Endothelial cell of umbilical vein (primary cell): ENCODE data around the gene PRKAR1B.

Experiments used
- POLR2A ChIP-seq: IDR thresholded peaks from 2 replicates; pipeline ENCODE4 v1.6.1; 2012; ENCODE audit warnings: low read depth, mild to moderate bottlenecking, control low read depth, low read length
- POLR2AphosphoS5 ChIP-seq: IDR thresholded peaks from 2 replicates; pipeline ENCODE4 v1.6.1; 2012; ENCODE audit warnings: low read depth, mild to moderate bottlenecking, control low read depth, low read length, moderate library complexity; ENCODE audit not compliant: insufficient read depth
- TF ChIP-seq, protein P1 (sequence below), 2 donors: IDR thresholded peaks; 1 replicate in 1 of 2; 2 replicates in 1 of 2; pipeline ENCODE4 v1.5.1; 2011; ENCODE audit warnings: low read length in 2 of 2, mild to moderate bottlenecking in 2 of 2, moderate library complexity in 2 of 2, control low read depth in 1 of 2, inconsistent platforms in 1 of 2, low read depth in 1 of 2; ENCODE audit not compliant: insufficient read depth in 1 of 2; ENCODE audit errors: extremely low read depth in 1 of 2

DNA sequence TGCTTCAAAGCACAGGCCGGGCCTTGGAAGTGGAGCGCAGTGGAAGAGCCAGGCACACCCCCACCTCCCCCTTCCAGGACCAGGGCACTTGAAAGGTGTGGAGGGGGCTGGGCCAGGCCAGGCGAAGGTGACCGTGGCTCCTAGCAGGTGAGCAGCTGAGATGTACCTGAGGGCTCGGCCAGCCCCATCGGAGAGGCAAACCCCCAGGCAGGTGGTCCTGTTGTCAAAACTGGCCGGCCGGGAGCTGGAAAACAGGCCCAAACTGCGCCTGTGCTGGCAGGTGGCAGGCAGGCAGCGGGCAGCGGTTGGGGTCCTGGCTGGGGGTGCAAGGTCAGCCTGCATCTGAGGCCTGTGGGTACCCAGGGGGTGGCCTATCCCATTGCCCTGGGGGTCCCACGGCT lies 97.0 kb downstream of the PRKAR1B start:
- TF ChIP-seq POLR2A (no peak), POLR2AphosphoS5 (no peak)
- TF ChIP-seq, protein P1, sequence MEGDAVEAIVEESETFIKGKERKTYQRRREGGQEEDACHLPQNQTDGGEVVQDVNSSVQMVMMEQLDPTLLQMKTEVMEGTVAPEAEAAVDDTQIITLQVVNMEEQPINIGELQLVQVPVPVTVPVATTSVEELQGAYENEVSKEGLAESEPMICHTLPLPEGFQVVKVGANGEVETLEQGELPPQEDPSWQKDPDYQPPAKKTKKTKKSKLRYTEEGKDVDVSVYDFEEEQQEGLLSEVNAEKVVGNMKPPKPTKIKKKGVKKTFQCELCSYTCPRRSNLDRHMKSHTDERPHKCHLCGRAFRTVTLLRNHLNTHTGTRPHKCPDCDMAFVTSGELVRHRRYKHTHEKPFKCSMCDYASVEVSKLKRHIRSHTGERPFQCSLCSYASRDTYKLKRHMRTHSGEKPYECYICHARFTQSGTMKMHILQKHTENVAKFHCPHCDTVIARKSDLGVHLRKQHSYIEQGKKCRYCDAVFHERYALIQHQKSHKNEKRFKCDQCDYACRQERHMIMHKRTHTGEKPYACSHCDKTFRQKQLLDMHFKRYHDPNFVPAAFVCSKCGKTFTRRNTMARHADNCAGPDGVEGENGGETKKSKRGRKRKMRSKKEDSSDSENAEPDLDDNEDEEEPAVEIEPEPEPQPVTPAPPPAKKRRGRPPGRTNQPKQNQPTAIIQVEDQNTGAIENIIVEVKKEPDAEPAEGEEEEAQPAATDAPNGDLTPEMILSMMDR (IDR thresholded peaks at IDR 0.05; ENCODE audit: extremely low read depth in 1 of 2, insufficient read depth in 1 of 2, low read depth in 1 of 2, low read length in 2 of 2) = no peak
